Measurements from ENCODE around the gene KRTAP22-1. TPM values are rescaled to one million over a fixed set of nuclear protein-coding genes. Genes with fewer than 3 reads are reported as not detected.

The KRTAP22-1 gene
- not detected in 2 replicates for total RNA-seq

DNA sequence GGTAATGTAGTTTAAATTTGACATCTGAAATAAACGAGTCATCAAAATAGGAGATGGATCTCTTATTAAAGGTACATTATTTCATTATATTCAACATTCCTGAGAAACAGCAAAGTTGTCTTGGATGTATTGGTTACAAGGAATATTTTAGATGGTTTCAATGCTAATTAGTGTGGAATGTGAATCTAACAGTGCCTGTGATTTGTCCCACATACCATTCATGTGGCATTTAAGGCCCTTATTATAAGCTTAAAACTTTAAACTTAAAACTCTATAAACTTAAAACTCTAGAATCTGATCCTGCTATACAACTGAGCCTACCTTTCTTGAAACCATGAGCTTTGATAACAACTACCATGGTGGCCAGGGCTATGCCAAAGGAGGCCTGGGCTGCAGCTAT is at the start of gene KRTAP22-1:
KRTAP22-1 (plus strand) TSS at position 301 of the 400 bp plus-strand sequence.

DNA sequence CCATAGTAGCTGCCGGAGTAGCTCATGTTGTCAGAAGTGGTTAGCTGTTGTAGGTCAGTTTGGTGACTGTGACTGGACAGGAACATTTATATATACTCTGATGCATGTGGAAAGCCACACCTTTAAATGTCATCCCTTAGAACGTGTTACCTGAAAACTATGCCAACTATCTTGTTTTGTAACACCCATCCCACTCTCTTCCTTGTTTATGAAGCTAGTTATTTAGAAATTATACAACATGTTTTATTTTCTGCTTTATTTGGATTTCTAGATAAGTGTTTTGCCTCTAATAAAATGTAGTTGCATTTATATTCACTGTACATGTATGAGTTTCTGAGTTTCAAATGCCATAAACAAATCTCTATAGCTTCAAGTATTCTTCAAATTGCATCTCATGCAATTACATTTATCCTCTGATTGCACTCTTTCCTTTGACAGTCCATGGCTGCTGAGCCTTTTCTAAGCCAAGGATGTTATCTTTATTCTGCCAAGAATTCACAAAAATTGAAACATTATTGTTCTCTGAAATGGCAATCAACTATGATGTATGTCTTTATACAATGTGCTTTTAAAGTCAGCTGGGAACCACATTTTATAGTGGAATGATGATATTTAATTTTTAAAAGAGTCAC is 39.5 kb upstream of the KRTAP22-1 start, which contains the start of gene KRTAP19-7:
KRTAP19-7 (minus strand) TSS at position 51 of the 632 bp plus-strand sequence; CDS start at position 26, 25 bp downstream.

DNA sequence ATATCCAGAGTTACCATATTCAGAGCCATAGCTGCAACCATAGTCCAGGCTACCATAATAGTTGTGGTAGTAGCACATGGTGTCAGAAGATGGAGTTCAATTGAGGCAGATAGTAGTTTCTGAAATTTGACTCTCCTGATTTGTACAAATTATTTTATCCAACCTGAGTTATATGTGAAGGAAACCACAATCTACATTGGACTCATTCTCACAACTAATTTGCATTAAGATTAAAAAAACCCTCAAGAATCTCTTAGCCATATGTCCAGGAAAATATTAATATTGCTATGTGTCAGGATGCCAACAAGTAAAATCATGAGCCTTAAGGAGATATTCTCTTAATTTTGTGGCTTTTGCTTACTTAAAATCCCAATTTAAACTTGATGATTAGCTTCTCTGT is 10.6 kb upstream of the KRTAP22-1 start, which contains the start of gene KRTAP22-2:
KRTAP22-2 (minus strand) TSS at position 101 of the 400 bp plus-strand sequence.

DNA sequence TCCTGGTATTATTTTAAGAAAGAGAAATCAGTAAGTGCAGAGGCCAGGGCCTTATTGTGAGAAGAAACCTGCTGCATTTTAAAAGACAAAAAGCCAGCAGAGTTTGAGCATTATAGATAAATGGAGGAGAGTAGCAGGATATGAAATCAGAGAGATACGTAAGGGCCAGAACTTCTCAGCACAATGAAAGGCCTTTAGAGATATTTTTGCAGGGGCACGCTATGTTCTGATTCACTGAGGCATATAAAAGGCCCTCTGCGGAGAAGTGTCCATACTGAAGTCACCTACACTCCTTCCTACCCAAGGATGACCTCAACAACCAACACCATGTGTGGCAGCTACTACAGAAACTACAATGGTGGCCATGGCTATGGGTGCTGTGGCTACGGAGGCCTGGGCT is 8.7 kb upstream of the KRTAP22-1 start, which contains the start of gene KRTAP6-3:
KRTAP6-3 (plus strand) TSS at position 301 of the 400 bp plus-strand sequence; CDS start at position 307, 6 bp downstream.

DNA sequence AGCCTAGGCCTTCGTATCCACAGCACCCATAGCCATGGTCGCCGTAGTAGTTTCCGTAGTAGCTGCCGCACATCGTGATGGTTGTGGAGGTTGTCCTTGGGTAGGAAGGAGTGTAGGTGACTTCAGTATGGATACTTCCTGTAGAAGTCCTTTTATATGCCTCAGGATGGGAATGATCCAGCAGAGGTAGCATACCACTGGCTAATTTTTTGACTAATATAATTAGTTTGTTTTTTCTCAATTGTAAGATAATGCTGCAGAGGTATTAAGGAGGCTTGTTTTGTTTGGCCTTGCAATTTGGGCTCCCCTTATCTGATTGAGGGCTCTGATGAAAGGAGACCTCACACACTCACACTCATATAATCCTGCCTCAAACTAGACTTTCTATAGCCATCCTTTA is 2.1 kb upstream of the KRTAP22-1 start, which contains the start of gene KRTAP6-2:
KRTAP6-2 (minus strand) TSS at position 101 of the 400 bp plus-strand sequence; CDS start at position 73, 28 bp downstream.

DNA sequence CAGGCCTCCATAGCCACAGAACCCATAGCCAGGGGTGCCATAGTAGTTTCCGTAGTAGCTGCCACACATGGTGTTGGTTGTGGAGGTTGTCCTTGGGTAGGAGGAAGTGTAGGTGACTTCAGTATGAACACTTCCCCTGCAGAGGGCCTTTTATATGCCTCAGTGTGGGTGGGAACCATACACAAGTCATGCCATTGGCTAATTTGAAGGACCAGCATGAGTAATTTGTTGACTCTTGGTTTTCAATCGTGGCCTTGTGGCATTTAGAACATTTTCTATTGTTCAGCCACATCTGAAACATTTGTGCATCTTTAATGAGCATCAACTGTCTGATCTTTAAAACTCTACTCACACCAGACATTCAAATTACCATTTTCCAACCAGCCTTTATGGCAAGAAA is 12.9 kb downstream of the KRTAP22-1 start, which contains the start of gene KRTAP6-1:
KRTAP6-1 (minus strand) TSS at position 95 of the 400 bp plus-strand sequence; CDS start at position 69, 26 bp downstream.

DNA sequence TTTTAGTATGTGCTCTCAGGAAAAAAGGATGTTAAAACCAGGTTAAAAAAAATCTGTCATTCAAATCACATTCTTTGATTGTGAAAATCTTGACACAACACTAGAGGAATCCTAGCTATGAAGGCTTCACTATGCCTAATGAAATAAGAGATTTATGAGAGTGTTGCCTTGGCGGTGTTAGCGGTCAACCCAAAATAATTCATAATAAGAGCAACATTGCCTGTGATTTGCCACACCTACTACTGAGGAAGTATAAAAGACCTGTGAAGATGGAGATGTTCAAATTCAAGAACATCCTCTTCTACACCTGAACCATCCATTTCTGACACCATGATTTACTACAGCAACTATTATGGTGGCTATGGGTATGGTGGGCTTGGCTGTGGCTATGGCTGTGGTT is 15.2 kb downstream of the KRTAP22-1 start, which contains the start of gene KRTAP20-1:
KRTAP20-1 (plus strand) TSS at position 301 of the 400 bp plus-strand sequence; CDS start at position 331, 30 bp downstream.

DNA sequence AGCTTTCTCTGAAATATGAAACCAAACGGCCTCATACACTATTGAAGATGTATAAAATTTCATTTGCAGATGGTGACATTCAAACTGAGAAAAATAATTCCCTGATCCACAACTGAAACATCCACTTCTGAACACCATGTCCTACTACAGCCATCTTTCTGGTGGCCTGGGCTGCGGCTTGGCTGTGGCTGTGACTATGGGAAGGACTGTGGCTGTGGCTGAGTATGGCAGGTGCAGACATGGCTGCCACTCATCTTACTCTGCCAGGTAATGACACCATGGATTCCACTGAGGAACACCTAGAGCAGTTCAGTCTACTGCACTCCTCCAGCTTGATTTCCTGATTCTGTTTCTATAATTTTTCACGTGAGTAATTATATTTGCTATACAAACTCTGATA is 19.6 kb downstream of the KRTAP22-1 start, which contains the start of gene KRTAP20-4:
KRTAP20-4 (plus strand) TSS at position 106 of the 400 bp plus-strand sequence.

DNA sequence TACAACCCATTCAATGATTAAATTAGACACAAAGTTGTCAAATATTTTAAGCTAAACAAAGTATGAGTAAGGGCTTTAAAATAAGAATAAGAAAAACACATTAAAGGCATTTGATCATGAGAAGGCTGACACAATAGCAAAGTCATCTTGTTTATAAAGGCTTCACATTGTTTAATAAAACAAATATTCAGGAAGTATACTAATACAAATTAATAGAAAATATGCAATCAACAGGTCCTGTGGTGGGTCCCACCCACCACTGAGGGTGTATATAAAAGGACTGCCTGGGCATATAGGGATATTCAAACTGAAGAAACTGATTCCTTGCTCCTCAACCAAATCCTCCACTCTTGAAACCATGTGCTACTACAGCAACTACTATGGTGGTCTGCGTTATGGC is 34.0 kb downstream of the KRTAP22-1 start, which contains the start of gene KRTAP20-2:
KRTAP20-2 (plus strand) TSS at position 301 of the 400 bp plus-strand sequence; CDS start at position 359, 58 bp downstream.

DNA sequence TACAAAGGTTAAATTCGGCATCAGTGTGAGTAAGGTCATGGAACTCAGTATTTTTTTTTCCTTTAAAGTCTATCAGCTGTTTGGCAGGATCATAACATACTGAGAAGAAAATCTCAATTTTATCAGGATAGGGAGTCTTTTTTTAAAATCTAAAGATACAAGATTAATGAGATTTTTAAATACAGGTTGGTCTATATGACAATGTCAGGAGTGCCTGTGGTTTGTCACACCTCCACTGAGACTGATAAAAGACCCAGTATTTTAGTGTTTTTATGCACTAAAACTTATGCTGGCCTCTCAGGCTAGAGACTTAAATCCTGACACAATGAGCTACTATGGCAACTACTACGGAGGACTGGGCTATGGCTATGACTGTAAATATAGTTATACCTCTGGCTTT is 41.7 kb downstream of the KRTAP22-1 start, which contains the start of gene KRTAP20-3:
KRTAP20-3 (plus strand) TSS at position 301 of the 400 bp plus-strand sequence.

Other genes starting within 250 kb of the KRTAP22-1 start
- not detected in 2 replicates for gene KRTAP13-2, start 228.8 kb upstream of the KRTAP22-1 start, total RNA-seq
- not detected in 2 replicates for gene KRTAP13-1, start 205.1 kb upstream of the KRTAP22-1 start, total RNA-seq
- not detected in 2 replicates for gene KRTAP13-3, start 175.2 kb upstream of the KRTAP22-1 start, total RNA-seq
- not detected in 2 replicates for gene KRTAP13-4, start 170.9 kb upstream of the KRTAP22-1 start, total RNA-seq
- gene KRTAP15-1, start 160.8 kb upstream of the KRTAP22-1 start, total RNA-seq, result not detected in 2 replicates
- not detected in 2 replicates for gene KRTAP19-1, start 120.7 kb upstream of the KRTAP22-1 start, total RNA-seq
- gene KRTAP19-2, start 113.7 kb upstream of the KRTAP22-1 start, total RNA-seq, result not detected in 2 replicates
- not detected in 2 replicates for gene KRTAP19-3, start 109.1 kb upstream of the KRTAP22-1 start, total RNA-seq
- not detected in 2 replicates for gene KRTAP19-4, start 103.9 kb upstream of the KRTAP22-1 start, total RNA-seq
- gene KRTAP19-5, start 98.9 kb upstream of the KRTAP22-1 start, total RNA-seq, result not detected in 2 replicates
- not detected in 2 replicates for gene KRTAP19-6, start 59.2 kb upstream of the KRTAP22-1 start, total RNA-seq
- gene KRTAP19-7, start 39.8 kb upstream of the KRTAP22-1 start, total RNA-seq, result not detected in 2 replicates
- gene KRTAP22-2, start 10.7 kb upstream of the KRTAP22-1 start, total RNA-seq, result not detected in 2 replicates
- not detected in 2 replicates for gene KRTAP6-3, start 8.6 kb upstream of the KRTAP22-1 start, total RNA-seq
- gene KRTAP6-2, start 2.2 kb upstream of the KRTAP22-1 start, total RNA-seq, result not detected in 2 replicates
- gene KRTAP6-1, start 12.8 kb downstream of the KRTAP22-1 start, total RNA-seq, result not detected in 2 replicates
- gene KRTAP20-1, start 15.3 kb downstream of the KRTAP22-1 start, total RNA-seq, result not detected in 2 replicates
- not detected in 2 replicates for gene KRTAP20-4, start 19.5 kb downstream of the KRTAP22-1 start, total RNA-seq
- not detected in 2 replicates for gene KRTAP20-2, start 34.1 kb downstream of the KRTAP22-1 start, total RNA-seq
- not detected in 2 replicates for gene KRTAP20-3, start 41.8 kb downstream of the KRTAP22-1 start, total RNA-seq
- gene KRTAP21-3, start 117.7 kb downstream of the KRTAP22-1 start, total RNA-seq, result not detected in 2 replicates
- gene KRTAP21-2, start 146.2 kb downstream of the KRTAP22-1 start, total RNA-seq, result not detected in 2 replicates
- not detected in 2 replicates for gene KRTAP21-1, start 154.3 kb downstream of the KRTAP22-1 start, total RNA-seq
- not detected in 2 replicates for gene KRTAP8-1, start 212.2 kb downstream of the KRTAP22-1 start, total RNA-seq
- not detected in 2 replicates for gene KRTAP7-1, start 228.7 kb downstream of the KRTAP22-1 start, total RNA-seq

Measured in smooth muscle cell of the umbilical artery (primary cell).